Right forelimb (tissue), 1 donor: Measurements from ENCODE around the gene TXNDC17.
"Not testable (repeated sequence)": the region's sequence is repeated elsewhere in the genome, so short reads cannot be mapped to it uniquely, and the experiment has no call there.

Experiments
- DNase-seq: peaks from one replicate; pipeline ENCODE4 v3.0.0-alpha.2; 2018

Gene TXNDC17

GRCh38 chr17:6686026-6686425 lies 45.2 kb downstream of the TXNDC17 start:
- DNase-seq = no peak

- DNase-seq = no peak
Measured at GRCh38 chr17:6688944-6689343, 48.1 kb downstream of the TXNDC17 start.

GRCh38 chr17:6690641-6691040 lies 49.8 kb downstream of the TXNDC17 start:
- DNase-seq = no peak

GRCh38 chr17:6691546-6691945 lies 50.7 kb downstream of the TXNDC17 start:
- no peak for DNase-seq

GRCh38 chr17:6691958-6692357 lies 51.1 kb downstream of the TXNDC17 start:
- not testable (repeated sequence) for DNase-seq
